ENCODE measurements around the gene NACAD. TPM values are rescaled to one million over a fixed set of nuclear protein-coding genes. Genes with fewer than 3 reads are reported as not detected.
A peak's percentile ranks its signal among the peaks of the same experiment; 100 is the strongest.
"Not testable (repeated sequence)": the region's sequence is repeated elsewhere in the genome, so short reads cannot be mapped to it uniquely, and the experiment has no call there.

NACAD gene
- total RNA-seq, 4 donors from 2014 or later: 0.89 to 2.0 (median 1.7) TPM

DNA sequence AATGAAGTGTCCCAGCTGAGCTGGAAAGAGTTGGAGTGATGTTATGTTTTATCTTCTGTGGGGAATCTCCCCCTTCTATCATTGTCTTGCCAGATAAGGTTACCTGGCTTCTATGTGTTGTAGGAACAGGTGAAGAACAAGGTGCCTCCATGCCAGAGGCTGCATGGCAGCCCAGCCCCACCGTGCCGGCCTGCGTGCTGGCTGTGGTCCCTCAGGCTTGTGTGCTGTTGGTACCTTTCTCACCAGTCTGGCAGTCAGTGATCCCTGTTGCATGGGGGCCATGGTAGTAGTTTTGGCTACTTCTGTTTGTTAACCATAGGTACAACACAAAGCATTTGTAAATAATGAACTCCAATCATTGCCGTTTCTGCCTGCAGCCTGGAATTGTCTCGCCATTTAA lies 50.9 kb downstream of the NACAD start:
- peak in 1 of 2 donors; percentile 67 for DNase-seq (ENCODE audit: low spot score in 2 of 2)
- no peak overlapping the region for H3K4me3 ChIP-seq (ENCODE audit: low read depth, poor library complexity, severe bottlenecking)
- WGBS, 2 donors: 64 to 66% methylated on average over 5 of the region's 5 CpGs
- intact Hi-C loops (cut with DNase I; ENCODE audit: low total_unique reads): no loop called here
- TF ChIP-seq POLR2A (IDR thresholded peaks at IDR 0.05): no peak
- TF ChIP-seq, protein P1, sequence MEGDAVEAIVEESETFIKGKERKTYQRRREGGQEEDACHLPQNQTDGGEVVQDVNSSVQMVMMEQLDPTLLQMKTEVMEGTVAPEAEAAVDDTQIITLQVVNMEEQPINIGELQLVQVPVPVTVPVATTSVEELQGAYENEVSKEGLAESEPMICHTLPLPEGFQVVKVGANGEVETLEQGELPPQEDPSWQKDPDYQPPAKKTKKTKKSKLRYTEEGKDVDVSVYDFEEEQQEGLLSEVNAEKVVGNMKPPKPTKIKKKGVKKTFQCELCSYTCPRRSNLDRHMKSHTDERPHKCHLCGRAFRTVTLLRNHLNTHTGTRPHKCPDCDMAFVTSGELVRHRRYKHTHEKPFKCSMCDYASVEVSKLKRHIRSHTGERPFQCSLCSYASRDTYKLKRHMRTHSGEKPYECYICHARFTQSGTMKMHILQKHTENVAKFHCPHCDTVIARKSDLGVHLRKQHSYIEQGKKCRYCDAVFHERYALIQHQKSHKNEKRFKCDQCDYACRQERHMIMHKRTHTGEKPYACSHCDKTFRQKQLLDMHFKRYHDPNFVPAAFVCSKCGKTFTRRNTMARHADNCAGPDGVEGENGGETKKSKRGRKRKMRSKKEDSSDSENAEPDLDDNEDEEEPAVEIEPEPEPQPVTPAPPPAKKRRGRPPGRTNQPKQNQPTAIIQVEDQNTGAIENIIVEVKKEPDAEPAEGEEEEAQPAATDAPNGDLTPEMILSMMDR (IDR thresholded peaks at IDR 0.05): no peak

DNA sequence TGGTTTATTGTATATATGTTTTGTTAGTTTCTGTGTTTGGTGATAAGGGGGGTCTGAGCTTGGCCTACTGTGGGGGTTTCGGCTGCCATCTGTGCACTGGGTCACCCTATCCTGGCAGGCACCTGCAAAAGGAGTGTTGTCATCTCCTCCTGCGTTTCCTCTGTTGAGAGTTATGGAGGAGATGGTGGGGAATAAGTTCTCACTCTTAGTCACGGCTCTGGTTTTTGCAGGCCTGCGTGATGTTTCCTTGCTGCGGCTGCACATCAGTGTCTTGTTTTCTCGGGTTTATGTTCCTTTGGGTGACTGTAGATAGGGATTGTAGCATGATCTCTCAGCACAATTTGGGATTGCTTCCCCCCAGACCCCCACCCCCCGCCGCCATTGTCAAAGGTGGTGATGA lies 52.0 kb downstream of the NACAD start:
- intact Hi-C loops (cut with DNase I; ENCODE audit: low total_unique reads): no loop called here

DNA sequence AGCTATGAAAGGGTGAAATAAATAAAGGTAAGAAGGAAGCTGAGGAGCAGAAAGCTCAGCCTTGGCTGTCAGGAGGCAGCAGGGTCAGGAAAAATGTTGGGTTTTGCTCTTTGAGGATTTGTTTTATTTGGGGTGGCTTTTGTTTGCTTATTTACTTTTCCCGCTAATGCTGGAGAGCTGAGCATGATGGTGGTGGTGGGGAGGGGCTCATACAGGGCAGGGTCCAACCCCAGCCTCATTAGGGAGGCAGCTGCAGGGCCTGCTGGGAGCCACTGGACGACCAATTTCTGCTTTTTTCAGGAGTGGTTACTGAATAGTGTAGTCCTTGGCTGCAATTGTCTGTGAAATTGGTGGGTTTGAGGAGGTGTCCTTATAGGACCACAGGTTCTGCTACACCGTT lies 52.5 kb downstream of the NACAD start:
- TF ChIP-seq, protein P1 (IDR thresholded peaks at IDR 0.05): no peak
- TF ChIP-seq POLR2A (IDR thresholded peaks at IDR 0.05): no peak
- WGBS, 2 donors: 68% methylated on average over 3 of the region's 3 CpGs
- intact Hi-C loops (cut with DNase I; ENCODE audit: low total_unique reads): no loop called here

More for the DNA sequence above, 52.0 kb downstream of the NACAD start:
- WGBS, 2 donors: 81% methylated on average over 8 of the region's 8 CpGs
- H3K4me3 ChIP-seq (ENCODE audit: low read depth, poor library complexity, severe bottlenecking): no peak overlapping the region
- peak in 1 of 2 donors; percentile 62 for DNase-seq (ENCODE audit: low spot score in 2 of 2)
- TF ChIP-seq POLR2A (IDR thresholded peaks at IDR 0.05): no peak

DNA sequence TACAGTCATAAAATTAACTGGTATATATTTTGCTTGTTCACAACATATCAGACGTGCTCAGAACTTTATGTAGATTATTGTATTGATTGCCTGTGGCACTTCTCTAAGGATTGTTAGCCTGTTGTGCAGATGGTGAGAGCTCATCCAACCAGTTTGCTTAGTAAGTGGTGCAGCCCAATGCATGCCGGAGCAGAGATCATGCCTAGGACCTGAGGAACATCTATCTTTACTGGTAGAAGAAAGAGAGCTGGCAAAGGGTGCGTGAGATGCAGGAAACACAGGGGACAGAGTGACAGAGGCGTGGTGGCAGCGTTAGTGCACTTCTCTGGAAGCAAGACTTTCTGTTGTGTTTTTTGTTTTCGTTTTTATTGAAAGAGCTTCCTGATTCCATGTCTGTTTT lies 52.9 kb downstream of the NACAD start:
- intact Hi-C loops (cut with DNase I; ENCODE audit: low total_unique reads): no loop called here
- TF ChIP-seq, protein P1 (IDR thresholded peaks at IDR 0.05): no peak
- no peak for TF ChIP-seq POLR2A (IDR thresholded peaks at IDR 0.05)
- peak in 1 of 2 donors; percentile 64 for DNase-seq (ENCODE audit: low spot score in 2 of 2)
- no peak overlapping the region for H3K4me3 ChIP-seq (ENCODE audit: low read depth, poor library complexity, severe bottlenecking)
- 41 to 42% methylated on average over 6 of the region's 6 CpGs for WGBS, 2 donors

More for the DNA sequence above, 52.5 kb downstream of the NACAD start:
- peak in 1 of 2 donors; percentile 25 for DNase-seq (ENCODE audit: low spot score in 2 of 2)
- H3K4me3 ChIP-seq (ENCODE audit: low read depth, poor library complexity, severe bottlenecking): no peak overlapping the region

DNA sequence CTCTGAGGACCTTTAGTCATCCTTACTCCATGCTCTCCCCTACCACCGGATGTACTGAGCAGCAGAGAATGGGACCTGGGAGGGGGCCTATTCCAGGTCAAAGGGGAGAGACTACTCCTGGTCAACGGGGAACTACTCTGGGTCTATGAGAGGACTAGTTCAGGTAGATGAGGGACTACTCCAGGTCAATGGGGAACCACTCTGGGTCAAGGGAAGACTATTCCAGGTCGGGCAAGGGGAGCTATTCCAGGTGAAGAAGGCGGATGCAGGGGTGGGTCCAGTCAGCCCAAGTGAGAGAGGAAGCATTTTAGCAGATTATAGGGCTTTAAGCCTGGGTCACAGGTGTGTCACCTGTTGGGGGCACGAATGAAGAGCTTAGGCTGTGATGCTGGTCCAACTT lies 53.4 kb downstream of the NACAD start:
- no peak for TF ChIP-seq POLR2A (IDR thresholded peaks at IDR 0.05)
- TF ChIP-seq, protein P1 (IDR thresholded peaks at IDR 0.05): no peak
- 77 to 86% methylated on average over 5 of the region's 5 CpGs for WGBS, 2 donors
- peak in 1 of 2 donors; percentile 68 for DNase-seq (ENCODE audit: low spot score in 2 of 2)
- H3K4me3 ChIP-seq (ENCODE audit: low read depth, poor library complexity, severe bottlenecking): no peak overlapping the region
- intact Hi-C loops (cut with DNase I; ENCODE audit: low total_unique reads): no loop called here

DNA sequence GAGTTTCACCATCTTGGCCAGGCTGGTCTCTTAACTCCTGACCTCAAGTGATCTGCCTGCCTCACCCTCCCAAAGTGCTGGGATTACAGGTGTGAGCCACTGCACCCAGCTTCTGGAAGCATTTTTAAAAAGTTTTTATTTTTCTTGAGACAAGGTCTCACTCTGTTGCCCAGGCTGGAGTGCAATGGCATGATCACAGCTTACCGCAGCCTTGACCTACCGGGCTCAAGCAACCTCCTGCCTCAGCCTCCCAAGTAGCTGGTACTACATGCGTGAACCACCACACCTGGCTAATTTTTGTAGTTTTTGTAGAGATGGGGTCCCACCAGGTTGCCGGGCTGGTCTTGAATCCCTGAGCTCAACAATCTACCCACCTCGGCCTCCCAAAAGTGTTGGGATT lies 54.1 kb downstream of the NACAD start:
- 87 to 94% methylated on average over 5 of the region's 5 CpGs for WGBS, 2 donors

DNA sequence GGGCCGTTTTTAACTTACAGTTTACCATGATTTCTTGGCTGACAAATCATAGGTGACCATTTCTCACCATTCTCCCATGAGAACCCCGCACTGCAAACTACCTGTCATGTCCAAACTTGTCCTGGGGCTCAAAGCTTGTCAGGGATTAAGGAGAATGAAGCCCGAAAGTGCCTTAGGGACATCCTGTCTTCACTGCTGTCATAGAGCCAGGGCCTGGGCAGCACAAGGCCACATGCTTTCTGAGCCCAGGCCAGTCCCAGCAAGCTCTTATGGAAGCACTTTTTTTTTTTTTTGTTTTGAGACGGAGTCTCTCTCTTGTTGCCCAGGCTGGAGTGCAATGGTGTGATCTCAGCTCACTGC lies 54.9 kb downstream of the NACAD start:
- DNase-seq (ENCODE audit: low spot score in 2 of 2): peak; percentile 35 to 75
- intact Hi-C loops (cut with DNase I; ENCODE audit: low total_unique reads): no loop called here
- no peak overlapping the region for H3K4me3 ChIP-seq (ENCODE audit: low read depth, poor library complexity, severe bottlenecking)
- WGBS, 2 donors: 28 to 31% methylated on average over 4 of the region's 4 CpGs
- no peak for TF ChIP-seq POLR2A (IDR thresholded peaks at IDR 0.05)
- TF ChIP-seq, protein P1 (IDR thresholded peaks at IDR 0.05): no peak

More for the DNA sequence above, 54.1 kb downstream of the NACAD start:
- DNase-seq (ENCODE audit: low spot score in 2 of 2): peak in 1 of 2 donors; percentile 53
- intact Hi-C loops (cut with DNase I; ENCODE audit: low total_unique reads); H3K4me3 ChIP-seq (ENCODE audit: low read depth, poor library complexity, severe bottlenecking): not testable (repeated sequence)
